ENCODE data around the gene XYLT2.

DNA sequence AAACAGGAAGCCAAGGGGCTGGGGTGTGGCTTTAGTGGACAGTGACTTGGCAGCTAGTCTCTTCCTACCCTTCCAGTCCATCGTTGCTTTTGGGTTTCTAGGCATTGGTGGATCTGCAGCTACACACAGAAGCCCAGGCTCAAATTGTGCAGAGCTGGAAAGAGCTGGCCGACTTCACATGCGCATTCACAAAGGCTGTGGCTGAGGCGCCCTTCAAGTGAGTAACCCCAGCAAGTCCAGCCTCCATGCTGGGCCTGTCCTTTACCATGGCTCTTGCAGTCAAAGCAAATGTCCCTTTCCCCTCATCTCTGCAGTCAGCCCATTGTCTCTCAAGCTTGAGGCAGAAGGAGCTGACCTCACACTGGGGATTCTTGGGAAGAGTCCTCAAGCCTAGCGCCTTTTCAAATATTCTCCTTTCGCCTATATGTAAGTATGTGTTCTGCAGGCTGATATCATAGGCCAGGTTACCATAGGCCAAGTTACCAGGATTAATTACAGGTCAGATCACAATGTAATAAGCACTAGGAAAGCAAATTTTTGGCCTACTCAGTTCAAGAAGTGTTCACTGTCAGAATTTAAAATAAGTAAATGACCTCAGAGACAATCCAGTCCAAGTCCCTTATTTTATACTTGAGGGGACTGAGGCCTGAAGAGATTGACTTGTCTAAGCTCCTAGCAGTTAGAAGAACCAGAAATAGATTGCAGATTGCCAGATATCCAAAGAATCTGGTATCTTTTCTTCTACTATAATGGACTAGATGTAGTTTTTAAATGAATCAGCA is 33.6 kb downstream of the XYLT2 start:
- TF ChIP-seq SREBF1 (IDR thresholded peaks at IDR 0.05; ENCODE audit: low read length) = no peak
- TF ChIP-seq, protein P1, sequence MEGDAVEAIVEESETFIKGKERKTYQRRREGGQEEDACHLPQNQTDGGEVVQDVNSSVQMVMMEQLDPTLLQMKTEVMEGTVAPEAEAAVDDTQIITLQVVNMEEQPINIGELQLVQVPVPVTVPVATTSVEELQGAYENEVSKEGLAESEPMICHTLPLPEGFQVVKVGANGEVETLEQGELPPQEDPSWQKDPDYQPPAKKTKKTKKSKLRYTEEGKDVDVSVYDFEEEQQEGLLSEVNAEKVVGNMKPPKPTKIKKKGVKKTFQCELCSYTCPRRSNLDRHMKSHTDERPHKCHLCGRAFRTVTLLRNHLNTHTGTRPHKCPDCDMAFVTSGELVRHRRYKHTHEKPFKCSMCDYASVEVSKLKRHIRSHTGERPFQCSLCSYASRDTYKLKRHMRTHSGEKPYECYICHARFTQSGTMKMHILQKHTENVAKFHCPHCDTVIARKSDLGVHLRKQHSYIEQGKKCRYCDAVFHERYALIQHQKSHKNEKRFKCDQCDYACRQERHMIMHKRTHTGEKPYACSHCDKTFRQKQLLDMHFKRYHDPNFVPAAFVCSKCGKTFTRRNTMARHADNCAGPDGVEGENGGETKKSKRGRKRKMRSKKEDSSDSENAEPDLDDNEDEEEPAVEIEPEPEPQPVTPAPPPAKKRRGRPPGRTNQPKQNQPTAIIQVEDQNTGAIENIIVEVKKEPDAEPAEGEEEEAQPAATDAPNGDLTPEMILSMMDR (IDR thresholded peaks at IDR 0.05 in 2 of 3, conservative IDR thresholded peaks at IDR 0.05 in 1 of 3; ENCODE audit: control insufficient read depth in 2 of 3, extremely low read depth in 1 of 3, insufficient read depth in 1 of 3, low read depth in 3 of 3, low read length in 3 of 3) = no peak
- TF ChIP-seq SIN3A (IDR thresholded peaks at IDR 0.05; ENCODE audit: low read depth, low read length) = no peak
- no peak for TF ChIP-seq JUND (IDR thresholded peaks at IDR 0.05; ENCODE audit: low read depth, low read length)
- no peak for TF ChIP-seq GABPA (IDR thresholded peaks at IDR 0.05; ENCODE audit: low read depth)
- TF ChIP-seq SMC3 (IDR thresholded peaks at IDR 0.05; ENCODE audit: borderline replicate concordance, low read length) = no peak
- no peak for TF ChIP-seq NFYB (IDR thresholded peaks at IDR 0.05; ENCODE audit: insufficient read depth, low read depth, low read length)
- TF ChIP-seq POLR2A (IDR thresholded peaks at IDR 0.05; ENCODE audit: low read depth, low read length) = no peak; the same call in 1 of the 2 replicates
- TF ChIP-seq RFX5 (IDR thresholded peaks at IDR 0.05; ENCODE audit: low read depth, low read length) = no peak
- TF ChIP-seq, protein P2, sequence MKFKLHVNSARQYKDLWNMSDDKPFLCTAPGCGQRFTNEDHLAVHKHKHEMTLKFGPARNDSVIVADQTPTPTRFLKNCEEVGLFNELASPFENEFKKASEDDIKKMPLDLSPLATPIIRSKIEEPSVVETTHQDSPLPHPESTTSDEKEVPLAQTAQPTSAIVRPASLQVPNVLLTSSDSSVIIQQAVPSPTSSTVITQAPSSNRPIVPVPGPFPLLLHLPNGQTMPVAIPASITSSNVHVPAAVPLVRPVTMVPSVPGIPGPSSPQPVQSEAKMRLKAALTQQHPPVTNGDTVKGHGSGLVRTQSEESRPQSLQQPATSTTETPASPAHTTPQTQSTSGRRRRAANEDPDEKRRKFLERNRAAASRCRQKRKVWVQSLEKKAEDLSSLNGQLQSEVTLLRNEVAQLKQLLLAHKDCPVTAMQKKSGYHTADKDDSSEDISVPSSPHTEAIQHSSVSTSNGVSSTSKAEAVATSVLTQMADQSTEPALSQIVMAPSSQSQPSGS (IDR thresholded peaks at IDR 0.05; ENCODE audit: low read length) = no peak

All from GM12878 (cell line).